Inflammatory macrophage treated with lipopolysaccharide for 1 hour (primary cell): ENCODE measurements around the gene CDHR2.
A peak's percentile ranks its signal among the peaks of the same experiment; 100 is the strongest.
"Not testable (repeated sequence)": the region's sequence is repeated elsewhere in the genome, so short reads cannot be mapped to it uniquely, and the experiment has no call there.

Experiments
- DNase-seq, 2 donors: peaks; one replicate each; pipeline ENCODE4 v3.0.0-alpha.2; 2020 to 2022

CDHR2 gene

GRCh38 chr5:176541338-176542134 is 7.6 kb upstream of the CDHR2 start:
- DNase-seq: no peak

GRCh38 chr5:176542135-176542595 is 7.0 kb upstream of the CDHR2 start:
- DNase-seq: no peak

GRCh38 chr5:176542596-176543427 is 6.3 kb upstream of the CDHR2 start:
- DNase-seq: no peak

- peak; percentile 51 to 54 for DNase-seq
Observed at GRCh38 chr5:176543428-176544182, 5.5 kb upstream of the CDHR2 start.

- no peak for DNase-seq
Observed at GRCh38 chr5:176545388-176545736, 3.8 kb upstream of the CDHR2 start.

- no peak for DNase-seq
Observed at GRCh38 chr5:176545737-176546509, 3.2 kb upstream of the CDHR2 start.

- peak; percentile 46 to 59 for DNase-seq
Observed at GRCh38 chr5:176547802-176548201, 1.3 kb upstream of the CDHR2 start.

GRCh38 chr5:176549871-176550270 is 729 bp downstream of the CDHR2 start:
- no peak for DNase-seq

- peak in 1 of 2 donors; percentile 44 for DNase-seq
Observed at GRCh38 chr5:176550275-176550831, 1.2 kb downstream of the CDHR2 start.

GRCh38 chr5:176550937-176551336 is 1.8 kb downstream of the CDHR2 start:
- DNase-seq: not testable (repeated sequence)

GRCh38 chr5:176552332-176552869 is 3.3 kb downstream of the CDHR2 start:
- peak; percentile 51 to 70 for DNase-seq

GRCh38 chr5:176553260-176554085 is 4.3 kb downstream of the CDHR2 start:
- DNase-seq: no peak

GRCh38 chr5:176557846-176558245 is 8.7 kb downstream of the CDHR2 start:
- DNase-seq: no peak

- DNase-seq: no peak
Observed at GRCh38 chr5:176559683-176560082, 10.5 kb downstream of the CDHR2 start.

- no peak for DNase-seq
Observed at GRCh38 chr5:176560364-176560763, 11.2 kb downstream of the CDHR2 start.

- DNase-seq: no peak
Observed at GRCh38 chr5:176561259-176561658, 12.1 kb downstream of the CDHR2 start.

- no peak for DNase-seq
Observed at GRCh38 chr5:176562189-176562588, 13.0 kb downstream of the CDHR2 start.

GRCh38 chr5:176564002-176564401 is 14.9 kb downstream of the CDHR2 start:
- no peak for DNase-seq

- no peak for DNase-seq
Observed at GRCh38 chr5:176565760-176566288, 16.7 kb downstream of the CDHR2 start.

- no peak for DNase-seq
Observed at GRCh38 chr5:176568657-176569056, 19.5 kb downstream of the CDHR2 start.

GRCh38 chr5:176570044-176570443 is 20.9 kb downstream of the CDHR2 start:
- no peak for DNase-seq
